HEK293T (cell line): ENCODE measurements around the gene NFE2.

Source experiments
- SUZ12 ChIP-seq: fragments of 450-650 bp; IDR thresholded peaks from 2 replicates; pipeline ENCODE4 v1.6.1; 2016; ENCODE audit warnings: mild to moderate bottlenecking
- TF ChIP-seq, protein P1 (sequence below): fragments of 450-650 bp; IDR thresholded peaks from 2 replicates; pipeline ENCODE4 v1.6.1; 2016

DNA sequence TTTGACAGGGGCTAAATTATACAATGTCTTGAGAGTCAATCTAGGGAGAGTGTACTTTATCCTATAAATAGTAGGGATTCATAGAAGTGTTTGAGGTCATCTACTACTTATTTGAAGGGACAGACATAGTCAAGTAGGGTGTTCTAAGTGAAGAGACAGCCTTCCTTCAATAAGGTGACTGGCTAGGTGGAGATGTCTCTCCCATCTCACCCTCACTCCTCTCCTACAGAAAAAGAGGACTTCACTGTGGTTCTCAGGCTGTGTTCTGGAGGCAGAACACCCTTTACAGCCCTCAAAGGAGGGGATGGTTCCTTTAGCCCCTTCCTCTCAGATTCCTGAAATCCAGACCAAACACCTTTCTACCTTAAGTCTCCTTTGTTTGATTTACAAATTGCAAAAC, 2.8 kb upstream of the NFE2 start:
- TF ChIP-seq, protein P1, sequence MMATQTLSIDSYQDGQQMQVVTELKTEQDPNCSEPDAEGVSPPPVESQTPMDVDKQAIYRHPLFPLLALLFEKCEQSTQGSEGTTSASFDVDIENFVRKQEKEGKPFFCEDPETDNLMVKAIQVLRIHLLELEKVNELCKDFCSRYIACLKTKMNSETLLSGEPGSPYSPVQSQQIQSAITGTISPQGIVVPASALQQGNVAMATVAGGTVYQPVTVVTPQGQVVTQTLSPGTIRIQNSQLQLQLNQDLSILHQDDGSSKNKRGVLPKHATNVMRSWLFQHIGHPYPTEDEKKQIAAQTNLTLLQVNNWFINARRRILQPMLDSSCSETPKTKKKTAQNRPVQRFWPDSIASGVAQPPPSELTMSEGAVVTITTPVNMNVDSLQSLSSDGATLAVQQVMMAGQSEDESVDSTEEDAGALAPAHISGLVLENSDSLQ, result no peak
- no peak for TF ChIP-seq SUZ12
